HL-60 (cell line): ENCODE results near the gene CNTNAP4.

Experiments
- DNase-seq, 2 experiments: peaks; one replicate each; pipeline ENCODE4 v3.0.0-alpha.2; 2010 to 2020; ENCODE audit warnings: low read depth in 1 of 2, low spot score in 1 of 2
- H3K27ac ChIP-seq: fragments of 250-450 bp; sonication (Bioruptor Pico); replicated peaks from 2 replicates; pipeline ENCODE4 v1.5.1; 2020; ENCODE audit warnings: mild to moderate bottlenecking, moderate library complexity
- H3K27me3 ChIP-seq: fragments of 250-450 bp; sonication (Bioruptor Pico); 2 replicates; pipeline ENCODE4 v1.5.1; 2021; ENCODE audit warnings: mild to moderate bottlenecking, moderate library complexity; ENCODE audit not compliant: insufficient read depth, poor library complexity, severe bottlenecking
- H3K4me3 ChIP-seq: replicated peaks from 2 replicates; pipeline ENCODE4 v1.5.1; 2011; ENCODE audit warnings: mild to moderate bottlenecking, control low read depth, low read length; ENCODE audit not compliant: insufficient read depth
- GABPA ChIP-seq: IDR thresholded peaks from 2 replicates; pipeline ENCODE4 v1.6.1; 2012; ENCODE audit warnings: low read depth
- POLR2AphosphoS5 ChIP-seq: IDR thresholded peaks from 2 replicates; pipeline ENCODE4 v1.6.1; 2012; ENCODE audit warnings: low read depth
- REST ChIP-seq: IDR thresholded peaks from 2 replicates; pipeline ENCODE4 v1.6.1; 2012; ENCODE audit warnings: low read depth; ENCODE audit not compliant: insufficient replicate concordance
- SPI1 ChIP-seq: IDR thresholded peaks from 2 replicates; pipeline ENCODE4 v1.6.1; 2012; ENCODE audit warnings: low read depth, mild to moderate bottlenecking, borderline replicate concordance
- TF ChIP-seq, protein P1 (sequence below): IDR thresholded peaks from one replicate; pipeline ENCODE4 v1.5.1; 2011; ENCODE audit warnings: low read length, control low read depth, inconsistent platforms; ENCODE audit not compliant: insufficient read depth

Gene CNTNAP4

GRCh38 chr16:76444832-76445231 lies 167.6 kb downstream of the CNTNAP4 start:
- DNase-seq: no peak
- H3K27ac ChIP-seq: no peak overlapping the region
- H3K4me3 ChIP-seq: no peak overlapping the region
- TF ChIP-seq POLR2AphosphoS5: no peak
- TF ChIP-seq, protein P1, sequence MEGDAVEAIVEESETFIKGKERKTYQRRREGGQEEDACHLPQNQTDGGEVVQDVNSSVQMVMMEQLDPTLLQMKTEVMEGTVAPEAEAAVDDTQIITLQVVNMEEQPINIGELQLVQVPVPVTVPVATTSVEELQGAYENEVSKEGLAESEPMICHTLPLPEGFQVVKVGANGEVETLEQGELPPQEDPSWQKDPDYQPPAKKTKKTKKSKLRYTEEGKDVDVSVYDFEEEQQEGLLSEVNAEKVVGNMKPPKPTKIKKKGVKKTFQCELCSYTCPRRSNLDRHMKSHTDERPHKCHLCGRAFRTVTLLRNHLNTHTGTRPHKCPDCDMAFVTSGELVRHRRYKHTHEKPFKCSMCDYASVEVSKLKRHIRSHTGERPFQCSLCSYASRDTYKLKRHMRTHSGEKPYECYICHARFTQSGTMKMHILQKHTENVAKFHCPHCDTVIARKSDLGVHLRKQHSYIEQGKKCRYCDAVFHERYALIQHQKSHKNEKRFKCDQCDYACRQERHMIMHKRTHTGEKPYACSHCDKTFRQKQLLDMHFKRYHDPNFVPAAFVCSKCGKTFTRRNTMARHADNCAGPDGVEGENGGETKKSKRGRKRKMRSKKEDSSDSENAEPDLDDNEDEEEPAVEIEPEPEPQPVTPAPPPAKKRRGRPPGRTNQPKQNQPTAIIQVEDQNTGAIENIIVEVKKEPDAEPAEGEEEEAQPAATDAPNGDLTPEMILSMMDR: no peak
- no peak for TF ChIP-seq GABPA
- TF ChIP-seq SPI1: no peak
- no peak for TF ChIP-seq REST
- H3K27me3 ChIP-seq: no peaks in the 10 kb centered on the region

DNA sequence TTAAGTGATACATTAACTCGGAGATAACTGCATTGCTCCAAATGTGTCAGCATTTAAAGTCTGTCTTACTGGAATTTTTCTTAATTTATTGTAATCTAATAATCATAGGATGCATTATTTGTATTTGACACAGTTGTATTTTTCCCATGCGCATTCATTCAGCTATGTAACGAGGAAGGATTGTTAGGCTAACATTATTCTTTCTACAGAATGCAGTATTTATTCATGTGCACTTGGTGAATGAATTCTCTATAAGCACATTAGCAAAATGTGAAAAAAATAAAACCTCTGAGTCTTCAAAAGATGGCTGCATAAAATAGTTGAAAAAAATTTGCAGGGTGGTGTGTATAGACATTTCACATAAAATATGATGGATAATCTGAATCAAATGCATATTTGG lies 168.6 kb downstream of the CNTNAP4 start:
- Histone ChIP-seq H3K27me3 (no peaks in the 10 kb centered on the region), H3K4me3 (no peak overlapping the region), H3K27ac (no peak overlapping the region)
- TF ChIP-seq, protein P1: no peak
- no peak for TF ChIP-seq SPI1
- no peak for TF ChIP-seq POLR2AphosphoS5
- TF ChIP-seq GABPA: no peak
- TF ChIP-seq REST: no peak
- DNase-seq: no peak

GRCh38 chr16:76446251-76446650 lies 169.1 kb downstream of the CNTNAP4 start:
- Histone ChIP-seq H3K4me3 (no peak overlapping the region), H3K27me3 (no peaks in the 10 kb centered on the region), H3K27ac (no peak overlapping the region)
- TF ChIP-seq POLR2AphosphoS5 (no peak), GABPA (no peak), SPI1 (no peak), REST (no peak)
- TF ChIP-seq, protein P1: no peak
- no peak for DNase-seq
